Measurements from ENCODE around the gene CEBPA. TPM values are rescaled to one million over a fixed set of nuclear protein-coding genes. Genes with fewer than 3 reads are reported as not detected.

The CEBPA gene
- total RNA-seq, 1 experiment from 2014 or later, result 16.8 TPM

DNA sequence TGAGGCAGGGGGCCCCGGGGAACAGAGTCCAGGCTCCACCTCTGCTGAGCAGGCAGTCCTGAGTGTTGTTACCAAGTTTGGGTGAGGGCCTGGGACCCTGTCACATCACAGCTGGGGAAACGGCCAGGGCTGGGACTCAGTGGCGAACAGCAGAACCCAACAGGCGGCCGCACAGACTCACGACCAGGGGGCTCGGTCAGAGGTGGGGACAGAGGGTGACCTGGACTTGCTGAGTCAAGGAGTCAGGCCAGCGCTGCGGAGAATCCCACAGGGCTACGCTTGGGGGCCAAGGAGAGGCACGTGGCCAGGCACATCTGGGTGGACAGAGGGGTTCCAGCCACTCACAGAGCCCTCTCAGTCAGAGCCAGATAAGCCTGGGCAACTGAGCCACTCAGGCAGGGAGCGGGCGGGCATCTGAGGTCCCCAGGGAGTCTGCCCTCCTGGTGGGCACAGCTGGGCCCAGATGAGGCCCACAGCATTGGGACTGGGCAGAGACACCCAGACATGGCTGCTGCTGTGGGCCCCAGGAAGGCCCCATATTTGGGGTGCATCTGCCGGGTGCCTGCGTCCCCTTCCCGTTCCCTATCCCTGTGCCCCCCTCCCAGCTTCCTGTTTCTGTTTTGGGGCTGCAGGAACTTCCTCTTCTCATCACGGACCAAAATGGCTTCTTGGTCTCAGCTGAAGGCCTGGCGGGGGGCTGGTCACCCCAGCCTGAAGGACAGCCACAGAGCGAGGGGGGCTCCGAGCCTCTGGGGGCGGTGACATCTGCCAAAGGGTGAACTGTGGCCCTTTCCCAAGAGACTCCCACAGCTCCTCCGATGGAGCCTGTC lies 34.0 kb downstream of the CEBPA start:
- DNase-seq (ENCODE audit: low read depth), result no peak
- in situ Hi-C loops (cut with HindIII; ENCODE audit: low pct_unique_long_range_greater_than_20kb, low sequenced_read_pairs), result no loop called here

DNA sequence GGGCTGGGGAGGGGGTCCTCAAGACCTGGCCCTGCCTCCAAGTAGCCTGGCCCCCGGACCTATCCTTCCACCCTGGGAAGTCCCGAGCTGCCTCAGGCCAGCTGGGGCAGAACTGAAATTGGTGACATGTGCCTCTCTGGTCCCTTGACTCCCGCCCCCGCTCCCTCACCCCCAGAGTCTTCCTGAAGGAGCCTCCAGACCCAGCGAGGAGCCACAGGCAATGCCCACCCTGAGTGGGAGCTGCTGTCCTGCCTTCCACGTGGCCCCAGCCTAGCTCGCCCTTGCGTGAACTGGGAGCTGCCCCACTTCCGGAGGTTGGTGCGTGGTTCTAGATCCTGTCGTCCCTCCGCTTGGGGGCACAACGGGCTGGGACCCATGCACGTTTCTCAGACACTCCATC lies 34.6 kb downstream of the CEBPA start:
- no peak for DNase-seq (ENCODE audit: low read depth)
- in situ Hi-C loops (cut with HindIII; ENCODE audit: low pct_unique_long_range_greater_than_20kb, low sequenced_read_pairs), result no loop called here

DNA sequence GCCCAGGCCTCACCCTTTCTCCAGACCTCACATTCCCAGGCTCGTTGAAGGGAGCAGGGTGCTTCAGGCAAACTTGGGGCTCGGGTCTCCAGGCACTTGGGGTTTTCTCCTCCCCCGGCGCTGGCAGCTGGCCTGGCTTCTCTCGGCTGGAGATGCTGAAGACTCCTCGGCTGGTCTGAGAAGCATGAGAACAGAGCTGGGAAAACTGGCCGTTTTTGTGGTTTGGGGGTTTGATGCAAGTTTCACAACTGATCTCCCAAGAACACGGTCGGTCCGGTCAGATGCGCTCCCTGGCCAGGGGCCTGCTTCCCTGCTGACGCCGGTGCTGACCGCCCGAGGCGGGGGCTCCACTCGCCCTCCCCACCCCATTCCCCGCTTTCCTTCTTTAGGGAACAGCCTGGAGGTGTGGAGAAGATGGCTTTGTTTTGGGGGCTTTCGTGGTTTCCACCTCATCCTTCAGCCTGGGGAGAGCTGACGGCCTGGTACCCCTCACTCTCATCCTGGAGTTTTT lies 35.3 kb downstream of the CEBPA start:
- in situ Hi-C loops (cut with HindIII; ENCODE audit: low pct_unique_long_range_greater_than_20kb, low sequenced_read_pairs), result no loop called here

DNA sequence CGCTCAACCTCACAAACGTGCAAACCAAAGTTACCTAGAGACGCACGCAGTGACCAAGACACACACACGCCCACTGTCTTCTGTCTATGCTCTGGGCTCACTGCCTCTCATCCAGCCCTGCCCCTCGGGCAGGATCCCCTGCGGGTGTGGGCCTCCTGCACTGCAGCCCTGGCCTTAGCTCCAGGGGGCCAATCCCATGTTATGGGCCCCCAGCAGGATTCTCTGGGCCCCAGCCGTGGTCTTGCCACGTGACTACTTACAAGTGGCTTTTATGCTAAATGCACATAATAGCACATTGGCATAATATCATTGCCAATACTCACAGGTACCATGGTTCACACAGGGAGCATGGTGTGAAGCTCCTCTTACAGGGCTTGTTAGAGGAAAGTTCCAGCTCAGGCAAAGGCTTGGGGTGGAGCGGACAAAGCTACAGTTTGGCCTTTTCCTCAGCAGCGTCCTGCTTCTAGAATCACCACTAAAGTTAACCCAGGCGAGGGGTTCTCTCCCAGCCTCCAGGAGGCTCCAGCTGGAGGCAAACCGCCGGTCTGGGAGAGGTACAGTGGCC lies 37.4 kb downstream of the CEBPA start:
- in situ Hi-C loops (cut with HindIII; ENCODE audit: low pct_unique_long_range_greater_than_20kb, low sequenced_read_pairs), result no loop called here
- no peak for DNase-seq (ENCODE audit: low read depth)

More for the DNA sequence above, 35.3 kb downstream of the CEBPA start:
- DNase-seq (ENCODE audit: low read depth), result no peak

DNA sequence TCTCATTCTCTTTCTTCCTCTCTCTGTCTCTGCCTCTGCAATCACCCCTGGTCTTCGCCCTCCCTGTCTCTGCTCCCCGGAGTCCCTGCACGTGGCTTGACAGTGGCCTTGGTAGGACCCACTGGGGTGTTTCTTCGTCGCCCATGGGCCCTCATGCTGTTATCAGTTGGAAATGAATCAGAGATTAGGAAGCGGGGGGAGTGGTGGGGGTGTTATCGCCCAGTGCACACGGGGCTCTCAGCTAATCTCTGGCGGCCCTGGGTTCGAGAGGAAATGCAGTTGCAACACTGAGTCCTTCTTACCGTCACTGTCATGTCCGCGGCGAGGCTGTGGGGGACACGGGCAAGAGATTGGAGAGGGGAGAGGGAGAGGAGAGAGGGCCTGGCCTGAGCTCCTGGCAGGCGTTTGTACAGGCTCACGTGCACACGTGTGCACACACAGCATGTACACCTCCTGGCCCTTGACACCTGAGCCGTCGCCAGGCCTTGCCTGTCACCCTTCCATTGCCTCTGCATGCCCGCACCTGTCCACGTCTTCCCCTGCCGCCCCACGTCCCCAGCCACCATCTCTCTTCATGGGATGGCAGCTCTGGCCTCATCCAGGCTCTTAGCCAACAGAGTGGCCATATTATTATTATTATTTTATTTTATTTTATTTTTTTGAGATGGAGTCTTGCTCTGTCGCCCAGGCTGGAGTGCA lies 38.9 kb downstream of the CEBPA start:
- in situ Hi-C loops (cut with HindIII; ENCODE audit: low pct_unique_long_range_greater_than_20kb, low sequenced_read_pairs), result no loop called here

DNA sequence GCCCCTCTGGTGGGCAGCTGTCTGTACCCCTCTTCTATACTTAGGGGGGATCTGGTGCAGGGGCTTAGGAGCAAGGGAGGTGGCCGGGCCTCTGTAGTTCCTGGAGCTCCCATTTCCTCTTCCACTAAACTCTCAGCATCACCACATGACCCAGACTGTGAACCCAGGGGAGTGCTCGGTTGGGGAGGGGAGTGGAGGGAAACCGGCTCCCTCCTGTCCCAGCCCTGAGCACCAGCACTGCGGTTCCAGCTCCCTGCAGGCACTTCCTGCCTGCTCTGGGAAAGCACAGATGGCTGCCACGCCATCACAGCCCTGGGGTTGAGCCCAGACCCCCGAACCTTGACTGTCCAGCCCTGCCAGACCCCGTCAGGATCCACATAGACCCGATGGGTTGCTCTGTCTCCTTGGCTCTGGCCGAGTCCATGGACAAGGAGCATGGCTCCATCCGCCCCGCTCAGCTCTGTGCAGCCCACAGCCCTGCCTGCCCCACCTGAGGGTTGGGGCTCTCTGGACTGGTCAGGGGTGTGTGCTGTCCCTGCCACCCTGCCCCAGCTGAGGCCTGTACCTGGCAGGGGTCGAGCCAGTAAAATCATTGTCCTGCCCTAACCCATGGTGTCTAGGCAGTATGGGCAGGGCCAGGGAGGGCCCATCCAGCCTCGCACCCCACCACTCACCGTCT lies 40.7 kb downstream of the CEBPA start:
- in situ Hi-C loops (cut with HindIII; ENCODE audit: low pct_unique_long_range_greater_than_20kb, low sequenced_read_pairs), result no loop called here
- DNase-seq (ENCODE audit: low read depth), result no peak

More for the DNA sequence above, 38.9 kb downstream of the CEBPA start:
- DNase-seq (ENCODE audit: low read depth), result no peak

DNA sequence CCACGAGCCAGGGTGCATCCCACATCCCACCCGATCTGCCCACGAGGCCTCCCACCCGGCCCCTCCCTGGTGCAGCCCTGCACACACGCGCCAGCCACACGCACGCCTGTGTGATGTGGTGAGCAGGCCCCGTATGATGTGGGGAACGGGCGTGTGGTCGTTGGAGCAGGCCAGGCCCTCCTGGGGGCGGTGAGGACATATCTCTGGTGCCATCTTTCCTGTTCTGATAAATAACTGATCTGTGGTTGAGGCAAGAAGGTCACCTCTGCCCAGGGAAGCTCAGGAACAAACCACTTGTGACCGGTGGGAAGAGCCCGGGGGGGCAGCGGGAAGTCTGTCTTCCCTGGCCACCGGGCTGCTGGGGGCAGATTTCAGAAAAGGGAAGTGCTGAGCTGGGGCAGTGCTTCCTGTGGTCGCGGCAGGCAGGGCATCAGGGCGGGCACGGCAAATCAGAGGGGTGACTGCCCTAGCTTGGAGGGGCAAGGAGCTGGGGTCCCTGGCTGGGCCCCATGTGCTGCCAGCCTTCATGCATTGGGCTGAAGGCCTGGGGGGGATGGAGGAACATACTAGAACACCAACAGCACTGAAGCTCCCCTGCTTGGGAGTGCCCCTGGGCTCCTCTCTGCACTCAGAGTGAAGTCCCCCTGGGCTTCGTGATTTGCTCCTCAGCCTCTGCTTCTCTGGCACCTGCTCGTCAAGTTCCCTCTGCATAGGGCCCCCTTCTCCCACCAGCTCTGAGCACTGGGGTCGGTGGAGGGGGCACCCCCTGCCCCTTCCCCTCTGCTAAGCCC lies 41.5 kb downstream of the CEBPA start:
- in situ Hi-C loops (cut with HindIII; ENCODE audit: low pct_unique_long_range_greater_than_20kb, low sequenced_read_pairs), result no loop called here
- DNase-seq (ENCODE audit: low read depth), result no peak

DNA sequence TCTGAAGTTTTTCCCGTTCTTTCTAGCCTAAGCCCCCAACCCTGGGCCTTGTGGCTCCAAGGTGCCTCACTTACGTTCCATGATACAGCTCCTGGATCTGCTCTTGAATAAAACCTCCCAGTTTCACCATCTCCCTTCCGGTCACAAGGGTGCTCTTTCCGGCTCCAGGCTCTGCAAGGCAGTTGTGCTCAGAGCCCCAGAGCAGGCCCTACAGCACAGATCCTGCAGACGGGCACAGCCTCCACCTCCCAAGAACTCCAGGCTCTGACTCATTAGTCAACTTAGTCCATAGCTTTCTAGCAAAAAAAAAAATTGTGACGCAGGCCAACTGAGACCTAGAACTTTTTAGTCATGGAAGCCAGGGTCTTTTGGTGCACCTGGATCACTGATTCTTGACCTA lies 42.8 kb downstream of the CEBPA start:
- in situ Hi-C loops (cut with HindIII; ENCODE audit: low pct_unique_long_range_greater_than_20kb, low sequenced_read_pairs), result no loop called here
- DNase-seq (ENCODE audit: low read depth), result no peak

DNA sequence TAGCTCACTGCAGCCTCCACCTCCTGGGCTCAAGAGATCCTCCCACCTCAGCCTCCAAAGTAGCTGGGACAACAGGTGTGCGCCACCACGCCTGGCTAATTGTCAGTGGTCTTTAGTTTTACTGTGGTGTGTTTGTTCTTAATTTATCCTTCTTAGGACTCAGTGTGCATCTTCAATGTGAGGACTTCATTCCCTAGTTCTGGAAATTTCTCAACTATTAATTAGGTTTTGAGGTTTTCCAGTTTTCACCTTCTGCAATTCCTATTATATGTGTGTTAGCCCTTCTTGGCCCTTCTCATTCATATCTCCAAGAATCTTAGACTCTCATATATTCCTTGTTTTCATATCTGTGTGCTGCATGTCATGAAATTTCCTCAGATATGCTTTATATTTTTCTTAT lies 44.5 kb downstream of the CEBPA start:
- in situ Hi-C loops (cut with HindIII; ENCODE audit: low pct_unique_long_range_greater_than_20kb, low sequenced_read_pairs), result no loop called here

DNA sequence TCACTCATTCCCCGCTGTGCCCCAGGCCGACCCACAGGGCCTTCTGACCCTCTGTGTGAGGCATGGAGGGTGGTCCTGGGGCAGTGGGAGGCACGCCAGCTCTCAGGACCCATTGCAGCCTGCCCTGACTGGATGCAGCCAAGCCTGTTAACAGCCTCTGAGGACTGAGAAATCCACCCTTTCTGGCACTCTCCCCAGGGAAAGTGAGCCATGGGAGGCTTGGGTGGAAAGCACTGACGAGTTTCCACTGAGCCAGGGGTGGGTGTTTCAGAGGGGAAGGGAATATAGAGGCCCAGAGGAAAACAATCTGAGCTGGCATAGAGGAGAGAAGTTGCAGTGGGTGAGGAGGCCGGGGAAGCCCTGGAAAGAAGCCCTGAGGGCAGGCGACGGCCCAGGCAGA lies 46.1 kb downstream of the CEBPA start:
- in situ Hi-C loops (cut with HindIII; ENCODE audit: low pct_unique_long_range_greater_than_20kb, low sequenced_read_pairs), result no loop called here
- DNase-seq (ENCODE audit: low read depth), result no peak

More for the DNA sequence above, 44.5 kb downstream of the CEBPA start:
- no peak for DNase-seq (ENCODE audit: low read depth)

DNA sequence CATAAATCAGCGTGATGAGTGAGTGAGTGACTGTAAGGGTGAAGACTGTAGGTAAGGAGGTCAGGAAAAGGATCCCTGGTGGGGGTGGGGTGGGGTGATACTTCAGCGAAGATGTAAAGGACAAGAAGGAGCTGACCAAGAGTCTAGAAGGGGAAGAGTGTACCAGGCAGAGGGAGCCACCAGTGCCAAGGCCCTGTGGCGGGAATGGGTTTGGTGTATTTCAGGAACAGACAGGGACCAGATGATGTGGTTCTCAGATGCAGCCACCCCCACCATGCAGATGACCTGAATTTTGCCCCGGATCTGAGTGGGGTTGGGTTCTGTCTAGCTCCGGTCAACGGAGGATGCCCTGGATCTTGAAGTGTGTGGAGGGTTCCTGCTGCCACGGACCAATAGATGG lies 46.6 kb downstream of the CEBPA start:
- DNase-seq (ENCODE audit: low read depth), result no peak
- in situ Hi-C loops (cut with HindIII; ENCODE audit: low pct_unique_long_range_greater_than_20kb, low sequenced_read_pairs), result no loop called here

DNA sequence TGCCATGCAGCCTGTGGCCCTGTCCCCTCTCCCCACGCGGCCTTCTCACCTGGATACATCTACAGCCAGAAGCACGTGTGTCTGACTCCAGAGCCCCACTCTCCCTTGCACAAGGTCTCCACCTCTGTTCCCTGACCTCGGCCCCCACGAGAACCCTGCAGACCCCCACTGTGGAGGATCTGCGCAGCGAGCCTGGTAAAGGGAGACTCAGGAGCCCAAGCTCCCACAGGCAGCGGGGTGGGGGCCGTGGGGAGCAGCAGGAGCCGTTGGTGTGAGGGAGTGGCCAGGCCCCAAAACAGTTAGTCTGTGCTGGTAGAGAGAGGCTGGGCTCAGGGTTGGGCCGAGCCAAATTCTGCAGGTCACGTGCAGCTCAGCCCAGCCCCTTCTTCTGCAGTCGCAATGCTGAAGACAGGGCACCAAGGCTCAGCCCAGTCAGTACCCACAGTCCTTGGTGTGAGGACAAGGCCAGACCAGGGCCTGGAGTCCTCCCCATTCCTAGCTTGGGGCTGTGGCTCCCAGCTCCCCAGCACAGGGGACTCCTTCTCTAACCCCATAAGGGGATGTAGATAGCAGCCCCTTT lies 48.0 kb downstream of the CEBPA start:
- in situ Hi-C loops (cut with HindIII; ENCODE audit: low pct_unique_long_range_greater_than_20kb, low sequenced_read_pairs), result no loop called here
- no peak for DNase-seq (ENCODE audit: low read depth)

DNA sequence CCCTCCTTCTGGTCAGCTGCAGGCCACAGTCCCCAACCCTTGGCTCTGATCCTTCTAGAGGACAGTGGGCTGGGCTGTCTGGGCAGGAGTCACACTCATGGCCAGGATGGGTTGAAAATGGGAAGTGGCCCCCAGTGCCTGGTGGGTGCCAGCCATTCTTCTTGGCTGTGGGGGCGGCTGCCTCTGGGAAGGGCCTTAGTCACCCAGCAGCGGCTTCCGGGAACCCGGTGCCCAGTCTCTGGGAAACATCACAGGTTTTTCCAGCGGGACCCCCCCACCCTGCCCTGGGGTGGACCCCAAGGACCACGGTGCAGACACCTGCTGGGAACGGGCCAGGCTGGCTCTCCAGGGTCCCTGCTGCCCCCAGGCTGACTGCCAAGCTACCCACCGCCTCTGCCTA lies 49.4 kb downstream of the CEBPA start:
- no peak for DNase-seq (ENCODE audit: low read depth)
- in situ Hi-C loops (cut with HindIII; ENCODE audit: low pct_unique_long_range_greater_than_20kb, low sequenced_read_pairs), result no loop called here

DNA sequence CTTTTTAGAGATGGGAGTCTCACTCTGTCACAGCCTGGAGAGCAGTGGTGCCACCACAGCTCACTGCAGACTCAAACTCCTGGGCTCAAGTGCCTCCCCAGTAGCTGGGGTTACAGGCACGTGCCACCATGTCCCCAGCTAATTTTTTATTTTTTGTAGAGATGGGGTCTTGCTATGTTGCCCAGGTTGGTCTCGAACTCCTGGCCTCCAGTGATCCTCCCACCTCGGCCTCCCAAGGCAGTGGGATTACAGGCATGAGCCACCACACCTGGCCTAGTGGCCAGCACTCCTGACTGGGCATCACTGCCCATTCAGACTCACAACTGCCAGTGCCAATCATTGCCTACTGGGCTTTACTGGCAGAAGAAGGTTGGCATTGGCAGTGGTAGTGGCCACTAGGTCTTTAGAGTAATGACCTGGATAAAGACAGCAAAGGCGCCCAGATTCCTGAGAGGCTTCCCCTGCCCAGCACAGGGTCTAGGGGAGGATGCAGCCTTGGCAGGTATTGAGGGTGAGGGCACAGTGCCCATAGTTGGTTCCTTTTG lies 49.8 kb downstream of the CEBPA start:
- no peak for DNase-seq (ENCODE audit: low read depth)
- in situ Hi-C loops (cut with HindIII; ENCODE audit: low pct_unique_long_range_greater_than_20kb, low sequenced_read_pairs), result no loop called here

DNA sequence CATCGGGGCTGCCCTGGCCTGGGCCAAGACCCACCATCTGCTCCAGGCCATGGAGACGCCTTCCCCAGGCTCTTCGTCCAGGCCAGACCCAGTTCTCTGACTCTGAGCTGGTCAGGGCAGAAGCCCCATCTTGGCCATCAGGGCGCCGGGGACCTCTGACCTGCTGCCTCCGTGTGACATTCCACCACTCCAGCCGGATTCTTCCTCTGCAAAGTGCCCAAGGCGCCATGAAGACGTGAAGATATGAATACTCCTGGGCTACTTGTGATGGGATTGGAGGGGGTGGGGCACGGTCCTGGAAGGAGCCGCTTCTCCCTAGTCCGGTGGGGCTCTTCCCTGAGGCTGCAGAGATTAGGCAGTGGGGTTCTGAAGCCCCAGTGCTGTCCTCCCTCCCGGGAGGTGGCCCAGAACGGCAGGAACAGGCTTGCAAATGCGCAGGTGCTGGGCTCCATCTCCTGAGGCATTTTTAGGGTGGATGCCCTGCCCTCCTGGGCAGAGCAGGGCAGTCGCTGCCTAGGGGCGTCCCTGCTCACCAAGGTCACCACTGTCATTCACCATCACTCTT lies 50.7 kb downstream of the CEBPA start:
- in situ Hi-C loops (cut with HindIII; ENCODE audit: low pct_unique_long_range_greater_than_20kb, low sequenced_read_pairs), result no loop called here
- DNase-seq (ENCODE audit: low read depth), result no peak

DNA sequence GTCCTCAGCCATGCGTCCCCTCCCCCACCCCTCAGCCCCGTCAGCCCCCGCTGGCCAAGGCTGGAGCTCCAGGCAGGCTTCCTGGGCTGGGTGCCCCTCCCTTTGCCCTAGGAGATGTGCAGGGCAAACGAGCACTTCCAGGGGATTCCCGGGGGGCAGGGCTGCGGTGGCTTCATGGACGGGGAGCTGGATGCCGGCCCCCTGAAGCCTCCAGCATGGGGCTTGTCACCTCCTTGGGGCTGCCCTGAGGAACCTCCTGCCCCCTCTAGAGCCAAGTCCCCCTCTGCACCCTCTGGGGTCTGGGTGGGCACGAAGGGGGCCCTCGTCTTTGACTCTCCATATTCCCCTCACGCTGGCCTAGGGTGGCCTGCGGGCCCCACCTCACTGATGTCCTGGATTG lies 51.3 kb downstream of the CEBPA start:
- in situ Hi-C loops (cut with HindIII; ENCODE audit: low pct_unique_long_range_greater_than_20kb, low sequenced_read_pairs), result no loop called here

DNA sequence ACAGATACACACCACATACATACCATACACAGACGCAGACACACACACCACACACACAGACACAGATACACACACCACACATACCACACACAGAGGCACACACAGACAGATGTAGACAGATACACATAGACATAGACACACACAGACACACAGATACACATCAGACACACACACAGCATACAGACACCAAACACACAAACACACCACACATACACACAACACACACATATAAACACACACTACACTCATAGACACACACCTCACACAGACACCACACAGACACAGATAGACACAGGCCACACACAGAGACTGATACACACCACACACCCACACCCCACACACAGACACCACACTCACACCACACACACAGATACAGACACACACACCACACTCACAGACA lies 51.8 kb downstream of the CEBPA start:
- in situ Hi-C loops (cut with HindIII; ENCODE audit: low pct_unique_long_range_greater_than_20kb, low sequenced_read_pairs), result no loop called here
- DNase-seq (ENCODE audit: low read depth), result no peak

More for the DNA sequence above, 51.3 kb downstream of the CEBPA start:
- DNase-seq (ENCODE audit: low read depth), result no peak

All from Caki2 (cell line).